ENCODE results near the gene CYP4F2. TPM values are rescaled to one million over a fixed set of nuclear protein-coding genes. Genes with fewer than 3 reads are reported as not detected.
A peak's percentile ranks its signal among the peaks of the same experiment; 100 is the strongest.

CYP4F2 gene
- polyA plus RNA-seq, 1 donor (not counting 4 experiments of a cell fraction or from before 2014, with no cell fraction given): 0.13 TPM

DNA sequence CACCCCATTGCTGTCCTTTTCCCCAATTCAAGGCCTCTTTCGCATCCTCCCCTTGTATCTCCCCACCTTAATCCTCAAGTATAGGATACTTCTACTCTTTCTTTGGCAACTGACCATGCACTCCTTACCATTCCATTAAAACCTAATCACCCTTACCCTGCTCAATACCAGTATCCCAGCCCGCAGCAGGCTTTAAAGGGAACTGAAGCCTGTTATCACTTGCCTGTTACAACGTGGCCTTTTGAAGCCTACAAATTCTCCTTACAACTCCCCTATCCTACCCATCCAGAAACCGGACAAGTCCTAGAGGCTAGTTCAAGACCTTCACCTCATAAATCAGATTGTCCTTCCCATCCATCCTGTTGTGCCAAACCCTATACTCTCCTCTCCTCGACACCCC is 66.2 kb downstream of the CYP4F2 start:
- Histone ChIP-seq H3K79me2 (ENCODE audit: control insufficient read depth, insufficient read depth, low read length) (no peaks in the 10 kb centered on the region), H3K9me1 (ENCODE audit: control insufficient read depth, extremely low read depth, insufficient read depth, low read length) (no peaks in the 10 kb centered on the region), H3K4me3 (ENCODE audit: control insufficient read depth in 2 of 3, extremely low read depth in 1 of 3, insufficient read depth in 2 of 3, low read depth in 1 of 3, low read length in 3 of 3) (no peak overlapping the region), H3K27me3 (ENCODE audit: control insufficient read depth, extremely low read depth, insufficient read depth, low read length) (no peaks in the 10 kb centered on the region), H3K9me3 (ENCODE audit: control insufficient read depth, low read depth, low read length) (no peaks in the 10 kb centered on the region), H3K27ac (ENCODE audit: control insufficient read depth, insufficient read depth, low read length) (no peak overlapping the region), H4K20me1 (ENCODE audit: control insufficient read depth, extremely low read depth, insufficient read depth, low read length) (no peaks in the 10 kb centered on the region), H2AFZ (ENCODE audit: control insufficient read depth, low read length) (no peak overlapping the region), H3K4me1 (ENCODE audit: control insufficient read depth, extremely low read depth, insufficient read depth, low read length) (peaks cover 50% of the 10 kb centered on the region), H3K36me3 (ENCODE audit: control insufficient read depth in 2 of 2, extremely low read depth in 1 of 2, insufficient read depth in 2 of 2, low read length in 2 of 2) (no peaks in the 10 kb centered on the region), H3K4me2 (ENCODE audit: control insufficient read depth, extremely low read depth, insufficient read depth, low read depth, low read length) (no peak overlapping the region), H3K9ac (ENCODE audit: control insufficient read depth, extremely low read depth, insufficient read depth, low read length) (no peak overlapping the region)
- no peak for DNase-seq (ENCODE audit: low read depth, low spot score)
- dilution Hi-C loops (cut with MboI; ENCODE audit: extremely low pct_ligation_motif_present, low sequenced_read_pairs): no loop called here
- no peak for FAIRE-seq
- no peak for TF ChIP-seq EZH2 (IDR thresholded peaks at IDR 0.05; ENCODE audit: low read length)
- TF ChIP-seq, protein P1, sequence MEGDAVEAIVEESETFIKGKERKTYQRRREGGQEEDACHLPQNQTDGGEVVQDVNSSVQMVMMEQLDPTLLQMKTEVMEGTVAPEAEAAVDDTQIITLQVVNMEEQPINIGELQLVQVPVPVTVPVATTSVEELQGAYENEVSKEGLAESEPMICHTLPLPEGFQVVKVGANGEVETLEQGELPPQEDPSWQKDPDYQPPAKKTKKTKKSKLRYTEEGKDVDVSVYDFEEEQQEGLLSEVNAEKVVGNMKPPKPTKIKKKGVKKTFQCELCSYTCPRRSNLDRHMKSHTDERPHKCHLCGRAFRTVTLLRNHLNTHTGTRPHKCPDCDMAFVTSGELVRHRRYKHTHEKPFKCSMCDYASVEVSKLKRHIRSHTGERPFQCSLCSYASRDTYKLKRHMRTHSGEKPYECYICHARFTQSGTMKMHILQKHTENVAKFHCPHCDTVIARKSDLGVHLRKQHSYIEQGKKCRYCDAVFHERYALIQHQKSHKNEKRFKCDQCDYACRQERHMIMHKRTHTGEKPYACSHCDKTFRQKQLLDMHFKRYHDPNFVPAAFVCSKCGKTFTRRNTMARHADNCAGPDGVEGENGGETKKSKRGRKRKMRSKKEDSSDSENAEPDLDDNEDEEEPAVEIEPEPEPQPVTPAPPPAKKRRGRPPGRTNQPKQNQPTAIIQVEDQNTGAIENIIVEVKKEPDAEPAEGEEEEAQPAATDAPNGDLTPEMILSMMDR (optimal IDR thresholded peaks at IDR 0.05 in 1 of 3, IDR thresholded peaks at IDR 0.05 in 1 of 3, conservative IDR thresholded peaks at IDR 0.05 in 1 of 3; ENCODE audit: extremely low read depth in 1 of 3, insufficient read depth in 2 of 3, low read length in 3 of 3): no peak

DNA sequence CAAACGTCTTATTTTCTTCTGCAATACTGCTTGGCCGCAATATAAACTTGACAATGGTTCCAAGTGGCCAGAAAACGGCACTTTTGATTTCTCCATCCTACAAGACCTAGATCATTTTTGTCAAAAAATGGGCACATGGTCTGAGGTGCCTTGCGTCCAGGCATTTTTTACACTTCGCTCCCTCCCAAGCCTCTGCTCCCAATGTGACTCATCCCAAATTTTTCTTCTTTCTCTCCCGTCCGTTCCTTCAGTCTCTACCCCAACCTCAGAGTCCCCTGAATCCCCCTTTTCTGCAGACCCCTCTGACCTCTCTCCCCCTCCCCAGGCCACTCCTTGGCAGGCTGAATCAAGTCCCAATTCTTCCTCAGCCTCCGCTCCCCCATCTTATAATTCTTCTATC is 68.1 kb downstream of the CYP4F2 start:
- H3K79me2 ChIP-seq (ENCODE audit: control insufficient read depth, insufficient read depth, low read length): no peaks in the 10 kb centered on the region
- H3K36me3 ChIP-seq (ENCODE audit: control insufficient read depth in 2 of 2, extremely low read depth in 1 of 2, insufficient read depth in 2 of 2, low read length in 2 of 2): no peaks in the 10 kb centered on the region
- H3K4me1 ChIP-seq (ENCODE audit: control insufficient read depth, extremely low read depth, insufficient read depth, low read length): peaks cover 33% of the 10 kb centered on the region
- H2AFZ ChIP-seq (ENCODE audit: control insufficient read depth, low read length): no peak overlapping the region
- no peak overlapping the region for H3K27ac ChIP-seq (ENCODE audit: control insufficient read depth, insufficient read depth, low read length)
- no peaks in the 10 kb centered on the region for H3K9me3 ChIP-seq (ENCODE audit: control insufficient read depth, low read depth, low read length)
- TF ChIP-seq EZH2 (IDR thresholded peaks at IDR 0.05; ENCODE audit: low read length): no peak
- TF ChIP-seq, protein P1 (optimal IDR thresholded peaks at IDR 0.05 in 1 of 3, IDR thresholded peaks at IDR 0.05 in 1 of 3, conservative IDR thresholded peaks at IDR 0.05 in 1 of 3; ENCODE audit: extremely low read depth in 1 of 3, insufficient read depth in 2 of 3, low read length in 3 of 3): no peak
- dilution Hi-C loops (cut with MboI; ENCODE audit: extremely low pct_ligation_motif_present, low sequenced_read_pairs): no loop called here
- no peak for DNase-seq (ENCODE audit: low read depth, low spot score)
- no peak for FAIRE-seq
- no peak overlapping the region for H3K9ac ChIP-seq (ENCODE audit: control insufficient read depth, extremely low read depth, insufficient read depth, low read length)
- H3K4me3 ChIP-seq (ENCODE audit: control insufficient read depth in 2 of 3, extremely low read depth in 1 of 3, insufficient read depth in 2 of 3, low read depth in 1 of 3, low read length in 3 of 3): no peak overlapping the region
- peak overlapping the region; percentile 19 for H3K4me2 ChIP-seq (ENCODE audit: control insufficient read depth, extremely low read depth, insufficient read depth, low read depth, low read length)
- no peaks in the 10 kb centered on the region for H4K20me1 ChIP-seq (ENCODE audit: control insufficient read depth, extremely low read depth, insufficient read depth, low read length)
- no peaks in the 10 kb centered on the region for H3K27me3 ChIP-seq (ENCODE audit: control insufficient read depth, extremely low read depth, insufficient read depth, low read length)
- no peaks in the 10 kb centered on the region for H3K9me1 ChIP-seq (ENCODE audit: control insufficient read depth, extremely low read depth, insufficient read depth, low read length)

Data from keratinocyte (primary cell).